ENCODE results near the gene CFAP69.
"Not testable (repeated sequence)": the region's sequence is repeated elsewhere in the genome, so short reads cannot be mapped to it uniquely, and the experiment has no call there.

The CFAP69 gene

DNA sequence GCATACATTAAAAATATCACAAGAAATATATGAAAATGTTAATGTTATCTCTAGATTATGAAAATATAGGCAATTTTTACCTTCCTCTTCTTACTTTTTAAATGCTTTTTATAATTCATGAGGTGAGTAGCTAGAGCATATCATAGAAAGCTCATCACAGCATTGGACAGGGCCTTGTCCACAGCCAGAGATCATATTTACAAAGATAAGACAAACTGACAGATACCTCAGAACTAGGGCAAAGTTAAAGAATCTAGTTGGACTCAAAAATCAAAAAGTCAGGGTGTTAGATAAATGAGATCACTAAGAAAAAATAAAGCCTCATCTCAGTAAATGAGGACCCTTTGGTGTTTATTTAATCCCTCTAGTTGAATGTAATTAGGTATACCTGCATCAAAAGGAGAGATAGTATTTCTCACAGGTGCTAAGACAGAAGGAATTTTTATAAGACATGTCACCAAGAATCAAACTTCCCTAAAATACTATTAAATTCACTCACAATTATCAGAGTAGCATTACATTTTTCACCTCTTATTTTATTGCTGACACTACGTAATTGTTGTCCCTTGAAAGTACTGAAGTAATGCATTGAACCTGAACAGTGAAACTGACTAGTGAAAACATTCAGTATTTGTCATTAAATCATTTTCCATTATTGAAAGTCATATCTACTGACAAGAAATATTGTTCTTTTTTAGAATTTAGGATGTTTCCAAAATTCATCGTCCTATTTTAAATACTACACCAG, 25.6 kb downstream of the CFAP69 start:
- DNase-seq (ENCODE audit: low spot score) = no peak

DNA sequence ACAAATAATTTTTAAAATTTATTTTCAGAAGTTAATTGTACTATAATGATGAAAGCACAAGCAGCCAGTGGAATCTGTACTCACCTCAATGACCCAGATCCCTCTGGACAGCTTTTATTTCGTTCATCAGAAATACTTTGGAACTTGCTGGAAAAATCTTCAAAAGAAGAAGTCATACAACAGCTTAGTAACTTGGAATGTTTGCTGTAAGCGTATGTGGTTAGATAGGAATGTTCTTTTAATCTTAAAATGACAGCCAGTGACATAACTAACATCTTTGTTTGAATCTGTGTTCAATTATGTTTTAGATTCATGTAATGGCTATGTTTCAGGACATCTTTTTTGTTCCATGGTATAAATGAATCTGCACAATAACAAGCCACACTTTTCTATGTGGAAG, 26.8 kb downstream of the CFAP69 start:
- DNase-seq (ENCODE audit: low spot score) = peak; percentile 82

DNA sequence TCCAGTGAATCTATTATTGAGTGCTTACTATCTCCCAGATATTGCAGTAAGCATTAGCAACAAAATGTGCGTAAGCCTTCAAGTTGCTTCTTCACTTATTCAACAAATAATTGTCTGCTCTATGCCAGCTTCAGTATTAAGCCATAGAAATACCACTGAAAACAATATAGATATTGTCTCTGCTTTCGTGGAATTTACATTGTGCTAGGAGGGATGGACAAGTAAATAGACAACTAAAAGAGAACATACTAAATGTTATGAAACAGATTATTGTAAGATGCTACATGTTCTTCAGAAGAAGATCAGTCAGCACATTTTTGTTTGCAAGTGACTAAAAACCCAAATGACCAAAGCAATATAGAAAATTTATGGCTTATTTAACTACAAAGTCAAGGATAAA, 27.3 kb downstream of the CFAP69 start:
- peak; percentile 34 for DNase-seq (ENCODE audit: low spot score)

DNA sequence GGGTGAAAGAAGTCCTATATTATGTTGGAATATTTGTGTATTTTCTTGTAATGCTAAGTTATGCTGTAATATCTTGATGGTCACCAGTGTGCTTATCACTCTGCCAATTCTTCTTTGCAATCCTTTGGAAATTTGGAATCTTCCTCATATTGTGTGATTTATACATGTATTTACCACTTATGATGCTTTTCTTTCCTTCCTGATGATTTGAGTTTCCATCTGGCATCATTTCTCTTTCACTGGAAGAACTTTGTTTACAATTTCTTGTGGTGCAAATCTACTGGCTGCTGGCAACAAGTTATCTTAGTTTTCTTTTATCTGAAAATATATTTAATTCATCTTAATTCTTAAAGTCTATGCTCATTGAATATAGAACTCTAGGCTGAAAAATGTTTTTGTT, 29.2 kb downstream of the CFAP69 start:
- DNase-seq (ENCODE audit: low spot score) = no peak

DNA sequence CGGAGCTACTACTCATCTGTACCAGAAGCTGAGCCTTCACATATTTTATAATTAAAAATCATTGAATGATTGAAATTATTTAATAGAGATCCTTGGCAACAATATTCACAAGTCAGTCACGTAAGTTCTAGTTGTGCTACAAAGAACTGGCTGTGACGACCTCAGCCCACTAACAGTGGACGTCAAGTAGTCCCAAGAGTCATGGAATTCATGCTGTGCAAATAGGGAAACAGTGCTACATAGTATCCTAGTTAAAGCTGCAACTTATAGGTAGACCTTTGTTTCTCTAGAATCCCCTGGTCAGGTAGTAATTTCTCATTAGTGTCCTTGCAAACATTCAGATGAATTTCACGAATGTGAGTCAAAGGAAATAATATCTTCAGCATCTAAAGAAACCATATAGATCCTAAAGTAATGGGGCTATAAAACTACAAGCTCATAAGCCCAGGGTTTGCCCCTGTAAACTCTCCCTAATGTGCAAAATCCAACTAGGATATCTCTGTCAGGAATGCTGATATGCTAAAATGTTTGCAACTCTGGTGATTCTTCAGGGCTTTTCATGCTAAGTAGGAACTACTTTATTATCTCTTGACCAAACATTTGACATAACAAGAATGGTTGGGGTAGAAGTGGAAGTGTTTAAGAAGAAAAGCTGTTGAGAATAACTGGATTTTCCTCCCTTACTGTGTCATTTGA, 31.2 kb downstream of the CFAP69 start:
- DNase-seq (ENCODE audit: low spot score) = no peak

DNA sequence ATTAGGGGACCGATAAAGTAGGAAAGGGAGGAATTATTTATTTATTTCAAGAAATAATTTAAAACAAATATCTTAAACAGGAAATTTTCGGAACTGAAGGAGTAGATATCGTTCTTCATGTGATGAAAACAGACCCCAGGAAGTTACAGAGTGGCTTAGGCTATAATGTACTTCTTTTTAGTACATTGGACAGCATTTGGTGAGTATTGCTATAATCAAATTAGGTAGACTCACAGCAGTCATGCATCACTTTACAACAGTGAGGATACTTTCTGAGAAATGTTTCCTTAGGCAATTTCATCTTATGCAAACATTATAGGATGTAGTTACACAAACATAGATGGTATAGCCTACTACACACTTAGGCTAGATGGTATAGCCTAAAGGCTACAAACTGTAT, 43.2 kb downstream of the CFAP69 start:
- DNase-seq (ENCODE audit: low spot score) = no peak

DNA sequence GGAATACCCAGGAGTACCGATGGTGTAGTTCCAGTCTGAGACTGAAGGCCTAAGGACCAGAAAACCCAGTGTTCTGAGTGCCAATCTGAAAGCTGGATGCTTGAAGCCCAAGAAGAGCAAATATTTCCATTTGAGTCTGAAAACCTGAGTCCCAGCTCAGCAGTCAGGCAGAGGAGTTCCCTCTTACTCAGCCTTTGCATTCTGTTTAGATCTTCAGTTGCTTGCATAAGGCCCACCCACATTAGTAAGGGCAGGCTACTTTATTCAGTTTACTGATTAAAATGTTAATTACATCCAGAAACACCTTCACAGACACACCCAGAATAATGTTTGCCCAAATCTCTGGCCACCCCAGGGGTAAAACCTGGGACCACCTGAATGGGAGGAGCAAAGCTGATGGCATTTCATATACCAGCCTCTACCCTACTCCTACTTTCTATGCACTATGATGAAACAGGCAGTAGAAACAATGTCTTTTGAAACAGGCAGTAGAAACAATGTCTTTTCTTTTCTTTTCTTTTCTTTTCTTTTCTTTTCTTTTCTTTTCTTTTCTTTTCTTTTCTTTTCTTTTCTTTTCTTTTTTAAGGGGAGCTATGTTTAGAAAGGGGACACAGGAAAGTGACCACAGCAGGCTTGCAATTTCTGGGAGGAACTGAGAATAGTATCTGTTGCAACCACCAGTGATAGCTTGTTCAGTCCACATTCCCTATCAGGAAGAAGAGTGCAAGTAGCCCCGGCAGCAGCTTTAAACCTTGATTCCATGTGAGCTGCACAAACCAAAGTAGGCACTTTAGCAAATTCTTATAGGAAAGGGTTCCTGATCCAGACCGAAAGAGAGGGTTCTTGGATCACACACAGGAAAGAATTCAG, 45.5 kb downstream of the CFAP69 start:
- no peak for DNase-seq (ENCODE audit: low spot score)

DNA sequence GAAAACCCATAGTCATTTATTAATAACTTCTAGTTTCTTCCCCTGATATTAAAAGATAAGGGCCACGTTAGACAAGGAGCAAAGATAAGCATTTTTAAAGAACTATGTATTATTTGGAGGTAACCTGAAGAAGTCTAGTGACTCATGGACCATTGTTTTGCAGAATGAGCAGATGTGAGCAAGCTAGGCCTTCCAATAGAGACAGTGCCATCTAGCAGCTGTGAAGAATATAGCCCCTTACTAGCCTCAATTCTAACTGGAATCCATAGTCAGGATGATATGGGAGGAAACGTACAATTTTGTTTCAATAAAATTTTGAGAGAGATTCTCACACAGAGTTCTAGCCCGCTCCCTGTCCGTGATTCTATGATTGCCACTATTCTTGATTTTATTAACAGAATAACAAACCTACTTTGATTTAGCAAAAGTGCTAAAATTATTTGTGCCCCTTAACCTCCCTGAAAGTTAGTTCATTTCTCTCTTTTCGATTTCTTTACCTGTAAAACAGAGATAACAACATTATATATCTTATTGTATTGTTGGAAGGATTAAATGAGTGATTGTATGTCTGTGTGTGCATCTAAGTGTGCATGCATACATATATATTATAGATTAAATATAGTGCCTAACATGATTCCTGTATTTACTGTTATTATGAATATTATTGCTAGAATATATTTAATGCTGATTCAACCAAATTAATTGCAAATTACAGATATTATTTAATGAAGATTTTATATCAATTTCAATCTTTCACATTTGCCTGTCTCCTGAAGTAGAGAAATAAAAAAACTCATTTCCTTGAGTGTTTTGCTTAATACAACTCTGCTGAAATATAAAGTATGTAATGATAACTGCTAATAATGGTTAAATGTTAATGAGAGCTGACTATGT, 53.4 kb downstream of the CFAP69 start:
- DNase-seq (ENCODE audit: low spot score) = peak; percentile 72

DNA sequence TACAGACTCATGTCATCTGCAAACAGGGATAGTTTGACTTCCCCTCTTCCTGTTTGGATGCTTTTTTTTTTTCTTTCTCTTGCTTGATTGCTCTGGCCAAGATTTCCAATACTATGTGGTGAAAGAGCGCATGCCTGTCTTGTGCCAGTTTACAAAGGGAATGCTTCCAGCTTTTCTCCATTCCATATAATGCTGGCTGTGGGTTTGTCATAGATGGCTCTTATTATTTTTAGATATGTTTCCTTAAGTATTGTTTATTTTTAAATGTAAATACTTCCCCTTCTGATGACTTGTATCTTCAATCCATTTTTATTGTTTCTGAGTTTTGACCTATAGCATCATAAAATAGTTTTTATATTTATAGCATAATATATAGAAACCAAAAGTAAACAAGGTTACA, 58.3 kb downstream of the CFAP69 start:
- DNase-seq (ENCODE audit: low spot score) = no peak

DNA sequence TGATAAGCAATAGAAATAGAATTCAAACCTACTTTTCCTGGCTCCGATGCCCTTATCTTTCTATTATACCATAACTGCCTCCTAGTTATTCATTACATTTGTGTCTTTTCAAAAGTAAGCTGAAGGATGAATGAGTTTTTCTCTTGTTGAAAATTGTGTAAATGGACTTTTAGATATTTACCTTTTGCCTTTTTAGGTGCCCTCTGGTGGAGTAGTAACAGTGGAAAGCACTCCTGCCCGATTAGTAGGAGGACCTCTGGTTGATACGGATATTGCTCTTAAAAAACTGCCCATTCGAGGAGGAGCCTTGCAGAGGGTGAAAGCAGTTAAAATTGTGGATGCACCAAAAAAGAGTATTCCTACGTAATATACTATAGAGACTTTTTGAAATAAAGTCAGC, 64.9 kb downstream of the CFAP69 start:
- no peak for DNase-seq (ENCODE audit: low spot score)

DNA sequence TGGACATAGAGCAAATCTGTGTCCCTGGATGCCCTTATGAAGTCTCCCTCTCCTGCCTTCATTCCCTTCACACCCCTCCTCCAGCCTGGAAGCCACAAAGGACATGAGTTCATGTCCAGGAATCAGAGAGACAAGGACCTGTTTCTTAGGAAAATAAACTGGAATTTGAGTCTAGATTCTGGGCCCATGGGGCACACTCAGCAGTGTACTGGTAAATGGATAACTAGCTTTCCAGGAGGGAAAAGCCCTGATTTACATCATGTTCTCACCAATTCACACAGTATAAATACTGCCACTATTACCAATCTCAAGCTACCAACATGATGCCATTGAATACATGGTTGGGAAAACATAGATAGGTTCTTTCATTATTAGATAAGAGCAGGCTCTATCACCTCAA, 66.2 kb downstream of the CFAP69 start:
- DNase-seq (ENCODE audit: low spot score) = no peak

DNA sequence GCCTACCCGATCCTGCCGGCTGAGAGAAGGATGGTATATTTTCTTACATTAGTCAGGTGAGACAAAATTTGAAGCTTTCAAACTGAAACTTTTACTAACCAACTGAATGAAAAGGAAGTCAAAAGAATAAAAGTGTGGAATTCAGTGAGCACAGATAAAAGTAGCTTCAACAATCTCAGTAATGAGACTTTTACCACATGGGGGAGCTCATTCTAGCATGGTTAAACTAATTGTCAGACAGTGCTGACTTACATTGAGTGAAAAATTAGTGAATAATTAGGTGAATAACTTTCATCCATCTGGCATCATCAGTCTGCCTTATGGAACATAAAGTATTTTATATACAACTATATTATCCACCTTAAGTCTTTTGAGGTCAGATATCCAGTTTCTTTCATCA, 67.8 kb downstream of the CFAP69 start:
- no peak for DNase-seq (ENCODE audit: low spot score)

DNA sequence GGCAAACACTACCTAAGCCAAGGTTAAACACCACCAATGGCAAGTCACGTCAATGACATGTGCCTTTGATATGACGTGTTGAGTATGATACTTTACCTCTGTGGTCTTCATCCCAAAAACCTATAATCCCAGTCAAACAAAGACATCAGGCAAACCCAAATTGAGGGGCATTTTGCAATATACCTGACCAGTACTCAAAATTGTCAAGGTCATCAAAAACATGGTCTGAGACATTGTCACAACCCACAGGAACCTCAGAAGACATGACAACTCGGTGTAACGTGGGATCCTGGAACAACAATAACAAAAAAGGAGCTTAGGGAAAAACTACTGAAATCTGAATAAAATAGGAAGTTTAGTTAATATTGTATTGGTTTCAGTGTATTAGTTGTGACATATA, 68.9 kb downstream of the CFAP69 start:
- DNase-seq (ENCODE audit: low spot score) = no peak

DNA sequence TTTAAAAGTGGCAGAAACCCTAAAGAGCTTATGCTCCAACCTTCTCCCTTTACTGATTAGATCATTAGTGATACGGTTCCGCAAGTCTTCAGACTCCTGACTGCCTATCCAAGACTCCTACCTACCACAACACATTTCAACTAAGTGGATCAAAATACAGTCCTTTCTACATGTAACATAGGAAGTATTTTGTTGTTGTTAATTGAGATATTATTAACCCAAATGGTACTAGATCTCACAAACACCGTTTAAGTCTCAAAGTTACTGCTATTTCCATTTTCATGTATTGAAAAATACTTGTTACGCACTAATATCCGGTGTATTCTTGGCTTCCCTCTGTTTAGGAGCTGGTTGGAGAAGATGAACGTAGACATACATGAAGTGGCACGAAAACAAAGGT, 75.0 kb downstream of the CFAP69 start:
- DNase-seq (ENCODE audit: low spot score) = no peak

DNA sequence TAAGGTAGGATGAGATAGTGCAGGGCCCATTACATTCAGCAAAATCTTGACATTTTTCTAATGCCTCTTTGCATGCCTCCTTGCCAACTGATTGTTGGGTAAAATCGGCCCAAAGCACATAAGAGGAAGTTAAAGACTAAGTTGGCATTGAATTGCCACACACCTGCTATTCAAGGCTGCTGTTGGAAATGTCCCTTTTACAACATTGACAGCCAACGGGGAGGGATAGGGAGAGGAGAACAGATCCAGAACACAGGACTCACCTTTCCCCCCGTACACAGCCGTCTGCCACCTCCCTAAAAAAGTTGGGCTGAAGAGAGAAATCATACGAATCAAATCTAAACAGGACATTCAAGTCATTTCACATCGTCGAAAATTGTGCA, 75.4 kb downstream of the CFAP69 start:
- no peak for DNase-seq (ENCODE audit: low spot score)

DNA sequence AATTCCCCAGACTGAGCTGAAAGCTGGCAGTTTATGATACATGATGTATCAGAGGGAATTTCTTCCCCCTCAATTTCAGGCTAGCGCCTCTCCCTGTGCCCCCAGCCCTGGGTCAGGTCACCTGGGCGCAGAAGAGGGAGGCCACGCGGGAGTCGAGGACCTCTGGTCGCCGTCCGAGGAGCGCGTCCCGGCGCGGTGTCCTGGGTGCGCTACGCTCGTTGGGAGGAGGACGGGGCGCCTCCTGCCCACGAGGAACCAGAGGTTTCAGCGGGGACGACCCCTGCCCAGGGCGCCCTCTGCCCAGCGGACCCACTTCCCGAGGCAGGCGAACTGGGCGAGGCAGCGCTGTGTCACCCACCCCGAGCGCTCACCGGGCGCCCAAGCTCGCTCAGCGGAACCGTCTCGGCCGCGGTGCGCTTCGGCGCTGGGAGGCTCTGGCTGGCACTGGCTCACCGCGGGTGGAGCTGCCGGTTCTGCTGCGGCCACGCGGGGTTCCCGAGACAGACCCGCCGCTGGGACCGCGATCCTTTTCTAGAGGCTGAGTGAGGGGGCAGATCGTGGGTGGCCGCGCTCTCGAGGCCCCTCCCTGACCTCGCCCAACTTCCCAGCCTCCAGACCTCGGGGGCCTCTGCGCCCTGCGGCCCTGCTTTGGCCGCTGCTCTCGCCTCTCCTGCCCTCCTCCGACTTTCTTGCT, 76.0 kb downstream of the CFAP69 start, which contains the start of gene FAM237B:
Gene FAM237B (minus strand): TSS at position 504 of the 694 bp plus-strand sequence. CDS start 1,556 bp downstream, outside the sequence.
- no peak for DNase-seq (ENCODE audit: low spot score)

DNA sequence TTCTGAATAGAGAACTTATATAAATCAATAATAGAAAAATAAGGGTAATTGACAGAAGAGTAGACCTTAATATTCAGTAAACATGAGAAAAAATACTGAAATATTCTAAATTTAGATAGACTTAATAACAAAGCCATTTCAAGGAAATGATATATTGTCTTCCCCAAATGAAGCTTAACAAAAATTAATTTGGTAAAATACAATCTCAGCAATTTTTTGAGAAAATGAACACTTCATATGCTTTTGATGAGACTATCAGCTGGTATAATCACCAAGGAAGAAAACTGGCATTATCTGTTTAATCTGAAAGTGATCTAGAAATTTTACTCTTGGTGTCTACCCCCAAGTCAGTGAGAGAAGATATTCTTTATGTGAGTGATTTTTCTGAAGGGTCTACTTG, 77.9 kb downstream of the CFAP69 start:
- DNase-seq (ENCODE audit: low spot score) = no peak

DNA sequence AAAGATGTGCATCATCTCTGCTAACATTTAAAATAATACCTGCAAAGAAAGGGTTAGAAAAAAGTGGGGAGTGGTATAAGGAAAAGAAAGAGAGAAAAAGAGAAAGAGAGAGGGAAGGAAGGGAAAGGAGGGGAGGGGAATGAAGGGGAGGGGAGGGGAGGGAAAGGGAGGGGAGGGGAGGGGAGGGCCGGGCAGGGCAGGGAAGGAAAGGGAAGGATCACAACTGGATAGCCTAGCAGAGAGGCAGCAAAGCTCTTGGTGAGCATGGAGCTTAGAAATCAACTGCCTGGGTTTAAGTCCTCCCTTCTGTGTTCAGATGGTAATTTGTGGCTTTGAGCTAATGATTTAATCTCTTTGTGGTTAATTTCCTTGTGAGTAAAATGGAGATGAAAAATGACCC, 81.5 kb downstream of the CFAP69 start:
- DNase-seq (ENCODE audit: low spot score) = no peak

DNA sequence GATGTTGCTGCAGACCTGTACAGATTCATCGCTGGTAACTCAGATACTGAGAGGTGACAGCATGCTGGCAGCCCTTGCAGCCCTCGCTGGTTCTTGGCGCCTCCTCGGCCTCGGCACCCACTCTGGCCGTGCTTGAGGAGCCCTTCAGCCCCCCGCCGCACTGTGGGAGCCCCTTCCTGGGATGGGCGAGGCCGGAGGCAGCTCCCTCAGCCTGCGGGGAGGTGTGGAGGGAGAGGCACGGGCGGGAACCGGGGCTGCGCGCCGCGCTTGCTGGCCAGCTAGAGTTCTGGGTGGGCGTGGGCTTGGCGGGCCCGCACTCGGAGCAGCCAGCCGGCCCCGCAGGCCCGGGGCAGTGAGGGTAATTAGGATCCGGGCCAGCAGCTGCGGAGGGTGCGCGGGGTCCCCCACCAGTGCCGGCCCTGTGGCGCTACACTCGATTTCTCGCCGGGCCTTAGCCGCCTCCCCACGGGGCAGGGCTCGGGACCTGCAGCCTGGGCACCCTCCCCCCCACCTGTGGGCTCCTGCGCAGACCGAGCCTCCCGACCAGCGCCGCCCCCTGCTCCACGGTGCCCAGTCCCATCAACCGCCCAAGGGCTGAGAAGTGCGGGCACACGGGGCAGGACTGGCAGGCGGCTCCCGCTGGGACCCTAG, 89.3 kb downstream of the CFAP69 start:
- DNase-seq (ENCODE audit: low spot score) = no peak

DNA sequence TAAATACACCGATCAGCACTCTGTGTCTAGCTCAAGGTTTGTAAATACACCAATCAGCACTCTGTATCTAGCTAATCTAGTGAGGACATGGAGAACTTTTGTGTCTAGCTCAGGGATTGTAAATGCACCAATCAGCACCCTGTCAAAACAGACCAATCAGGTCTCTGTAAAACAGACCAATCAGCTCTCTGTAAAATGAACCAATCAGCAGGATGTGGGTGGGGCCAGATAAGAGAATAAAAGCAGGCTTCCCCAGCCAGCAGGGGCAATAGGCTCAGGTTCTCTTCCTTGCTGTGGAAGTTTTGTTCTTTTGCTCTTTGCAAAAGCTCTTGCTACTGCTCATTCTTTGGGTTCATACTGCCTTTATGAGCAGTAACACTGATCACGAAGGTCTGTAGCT, 90.0 kb downstream of the CFAP69 start:
- DNase-seq (ENCODE audit: low spot score) = not testable (repeated sequence)

DNA sequence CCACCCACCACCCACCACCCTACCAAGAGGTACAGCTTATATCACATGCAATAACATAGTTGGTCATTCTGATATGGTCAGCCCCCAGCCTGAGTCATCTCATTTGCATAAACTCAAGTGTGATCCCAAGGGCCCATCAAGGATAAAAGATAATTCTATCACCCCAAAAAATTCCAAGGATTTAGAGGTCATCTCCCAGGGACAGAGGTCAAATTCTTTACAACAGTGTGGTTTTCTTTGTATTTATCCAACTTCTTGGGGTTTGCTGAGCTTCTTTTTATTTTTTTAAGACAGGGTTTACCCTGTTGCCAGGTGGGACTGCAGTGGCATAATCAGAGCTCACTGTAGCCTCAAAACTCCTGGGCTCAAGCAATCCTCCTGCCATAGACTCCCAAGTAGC, 92.1 kb downstream of the CFAP69 start:
- no peak for DNase-seq (ENCODE audit: low spot score)
